ENCODE measurements around the gene PNPLA7.
"Not testable (repeated sequence)": the region's sequence is repeated elsewhere in the genome, so short reads cannot be mapped to it uniquely, and the experiment has no call there.

PNPLA7 gene

GRCh38 chr9:137417161-137418021, 132.8 kb downstream of the PNPLA7 start:
- no peak for DNase-seq (ENCODE audit: low spot score)

GRCh38 chr9:137416563-137417151, 133.5 kb downstream of the PNPLA7 start:
- no peak for DNase-seq (ENCODE audit: low spot score)

- DNase-seq (ENCODE audit: low spot score) = no peak
These were observed 134.1 kb downstream of the PNPLA7 start for GRCh38 chr9:137416006-137416562.

- no peak for DNase-seq (ENCODE audit: low spot score)
These were observed 134.8 kb downstream of the PNPLA7 start for GRCh38 chr9:137415451-137415850.

DNA sequence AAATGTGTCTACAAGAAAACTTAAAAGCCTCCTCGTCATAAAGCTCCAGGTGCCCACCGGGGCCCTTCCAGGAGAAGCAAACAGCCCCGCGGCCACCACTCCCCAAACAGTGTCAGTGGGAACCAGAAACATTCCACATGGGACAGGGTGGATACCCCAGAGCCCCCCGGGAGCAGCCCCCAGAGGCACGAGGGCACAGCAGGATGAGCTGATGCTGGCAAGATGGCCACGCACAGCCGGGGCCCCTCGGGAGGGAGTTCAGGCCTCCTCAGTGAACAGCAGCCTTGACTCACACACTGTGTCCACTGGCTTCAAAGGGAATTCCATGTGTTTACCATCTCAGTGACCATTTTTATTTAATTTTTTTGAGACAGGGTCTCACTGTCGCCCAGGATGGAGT, 137.8 kb downstream of the PNPLA7 start:
- no peak for DNase-seq (ENCODE audit: low spot score)

DNA sequence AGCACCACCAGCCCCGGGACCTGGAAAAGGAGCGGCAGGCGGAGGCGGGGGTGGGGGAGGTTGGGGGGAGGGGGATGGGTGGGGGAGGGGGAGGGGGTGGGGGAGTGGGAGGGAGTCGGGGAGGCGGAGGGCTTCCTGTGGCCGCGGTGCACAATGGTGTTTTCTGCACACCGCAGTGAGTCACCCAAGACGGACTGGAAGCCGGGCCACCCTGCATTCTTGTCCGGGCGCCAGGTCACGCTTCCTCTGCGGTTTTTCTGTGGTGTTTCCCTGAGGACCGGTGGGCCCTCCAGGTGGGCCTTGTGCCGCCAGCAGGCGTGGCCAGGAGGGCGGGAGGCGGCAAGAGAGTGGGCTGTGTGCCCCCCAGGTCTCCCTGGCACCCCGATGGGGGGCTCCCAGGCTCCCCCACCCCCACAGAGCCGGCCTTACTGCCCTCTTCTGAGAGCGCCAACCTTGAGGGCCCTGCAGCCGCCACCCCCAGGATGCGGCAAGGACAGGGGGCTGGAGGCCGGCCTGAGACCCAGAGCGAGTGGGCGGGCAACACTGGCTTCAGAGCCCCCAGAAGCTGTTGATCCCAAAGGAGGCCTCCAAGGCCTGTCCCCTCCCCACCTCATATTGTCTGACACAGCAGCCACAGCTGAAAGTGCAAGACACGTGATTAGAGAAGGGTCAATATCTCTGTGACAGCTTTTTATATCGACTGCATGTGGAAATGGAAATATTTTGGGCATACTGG, 138.4 kb downstream of the PNPLA7 start:
- peak; percentile 81 for DNase-seq (ENCODE audit: low spot score)

- no peak for DNase-seq (ENCODE audit: low spot score)
These were observed 138.9 kb downstream of the PNPLA7 start for GRCh38 chr9:137411260-137411644.

GRCh38 chr9:137410891-137411249, 139.3 kb downstream of the PNPLA7 start:
- no peak for DNase-seq (ENCODE audit: low spot score)

GRCh38 chr9:137410236-137410890, 139.8 kb downstream of the PNPLA7 start:
- not testable (repeated sequence) for DNase-seq (ENCODE audit: low spot score)

All from RKO (cell line).